Measurements from ENCODE around the gene UGGT1.
A peak's percentile ranks its signal among the peaks of the same experiment; 100 is the strongest.

The UGGT1 gene

DNA sequence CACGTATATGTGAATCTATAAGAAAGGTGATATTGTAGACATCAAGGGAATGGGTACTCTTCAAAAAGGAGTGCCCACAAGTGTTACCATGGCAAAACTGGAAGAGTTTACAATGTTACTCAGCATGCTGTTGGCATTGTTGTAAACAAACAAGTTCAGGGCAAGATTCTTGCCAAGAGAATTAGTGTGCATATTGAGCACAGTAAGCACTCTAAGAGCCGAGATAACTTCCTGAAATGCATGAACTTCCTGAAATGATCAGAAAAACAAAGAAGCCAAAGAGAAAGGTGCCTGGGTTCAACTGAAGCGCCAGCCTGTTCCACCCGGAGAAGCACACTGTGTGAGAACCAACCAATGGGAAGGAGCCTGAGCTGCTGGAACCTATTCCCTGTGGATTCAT, 126.7 kb downstream of the UGGT1 start:
- no peak for DNase-seq (ENCODE audit: low read depth)

DNA sequence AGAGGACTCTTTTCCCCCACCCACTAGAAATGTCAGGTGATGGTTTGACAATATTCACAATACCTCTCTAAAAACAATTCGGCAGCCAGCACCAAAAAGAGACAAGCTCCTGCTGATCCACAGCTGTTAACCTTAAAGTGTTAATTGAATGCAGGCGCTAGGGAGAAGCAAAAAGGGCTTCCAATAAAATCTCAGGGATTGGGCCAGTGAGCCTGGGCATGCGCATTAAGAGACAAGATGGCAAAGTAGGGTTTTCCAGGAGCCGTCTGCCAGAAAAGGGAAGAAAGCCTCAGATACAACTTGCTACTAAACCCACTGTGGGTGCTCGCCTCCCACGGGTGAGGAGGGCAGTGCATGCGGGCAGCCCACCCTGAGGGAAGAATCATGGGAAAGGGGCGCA, 128.9 kb downstream of the UGGT1 start:
- no peak for DNase-seq (ENCODE audit: low read depth)

DNA sequence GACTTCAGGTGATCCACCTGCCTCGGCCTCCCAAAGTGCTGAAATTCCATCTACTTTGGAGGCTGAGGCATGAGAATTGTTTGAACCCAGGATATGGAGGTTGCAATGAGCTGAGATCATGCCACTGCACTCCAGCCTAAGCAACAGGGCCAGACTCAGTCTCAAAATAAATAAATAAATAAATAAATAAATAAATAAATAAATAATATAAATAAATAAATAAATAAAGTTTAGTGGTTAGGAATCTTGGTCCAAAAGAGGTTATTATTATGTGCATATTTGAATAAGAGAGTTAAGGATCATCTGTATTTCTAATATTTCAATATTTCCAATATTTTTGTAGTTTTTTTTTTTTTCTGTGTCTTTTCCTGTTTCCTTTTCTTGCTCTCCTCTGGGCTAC, 136.9 kb downstream of the UGGT1 start:
- DNase-seq (ENCODE audit: low read depth) = no peak

DNA sequence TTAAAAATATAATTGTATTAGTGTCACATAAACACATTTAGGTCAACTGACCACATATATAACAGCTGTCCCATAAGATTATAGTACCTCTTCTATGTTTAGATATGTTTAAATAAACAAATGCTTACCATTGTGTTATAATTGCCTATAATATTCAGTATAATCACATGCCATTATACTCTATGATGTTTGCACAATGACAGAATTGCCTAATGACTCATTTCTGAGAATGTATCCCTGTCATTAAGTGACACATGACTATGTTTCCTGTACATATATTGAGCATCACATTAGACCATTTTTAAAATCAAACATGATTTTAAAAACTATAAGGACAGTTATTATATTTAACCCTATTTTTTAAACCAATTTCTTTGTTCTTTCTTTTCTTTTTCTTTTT, 137.9 kb downstream of the UGGT1 start:
- DNase-seq (ENCODE audit: low read depth) = no peak

DNA sequence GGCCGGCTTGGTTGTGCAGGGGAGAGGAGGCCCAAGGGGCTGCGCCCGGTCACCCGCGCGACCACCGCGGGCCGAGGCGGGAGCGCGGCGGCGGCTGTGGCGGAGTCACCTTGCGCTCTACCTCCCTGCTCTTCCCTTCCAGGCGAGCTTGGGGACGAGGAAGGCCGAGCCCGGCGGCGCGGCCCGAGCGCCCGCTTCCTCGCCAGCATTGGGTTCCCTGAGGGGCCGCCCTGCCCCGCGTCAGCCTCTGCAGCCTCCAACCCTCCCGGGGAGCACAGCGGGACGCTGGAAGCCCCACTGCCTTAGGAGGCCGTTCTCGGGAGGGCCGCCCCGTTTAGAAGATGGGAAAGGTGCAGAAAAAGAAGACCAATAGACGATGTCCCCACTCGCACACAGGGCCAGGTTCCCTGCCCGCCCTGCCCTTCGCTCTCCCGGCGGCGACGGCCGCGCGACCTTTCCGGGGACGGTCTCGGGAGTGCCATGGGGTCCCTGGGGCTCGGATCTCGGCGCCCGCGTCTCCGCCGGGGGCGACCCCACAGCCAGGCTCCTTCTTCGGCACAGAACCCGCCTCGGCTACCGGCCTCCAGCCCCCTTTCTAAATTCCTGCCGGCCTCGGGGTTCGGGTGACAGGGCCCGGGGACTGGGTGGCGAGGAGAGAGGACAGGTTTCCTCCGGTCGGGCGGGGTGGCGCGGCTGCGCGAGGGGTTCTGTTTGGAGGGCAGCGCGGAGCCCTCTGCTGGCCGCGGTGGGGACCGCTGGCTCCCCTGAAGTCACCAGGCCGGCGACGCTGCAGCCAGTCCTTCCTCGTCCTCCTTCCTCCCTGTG, 142.2 kb downstream of the UGGT1 start:
- peak; percentile 73 for DNase-seq (ENCODE audit: low read depth)

DNA sequence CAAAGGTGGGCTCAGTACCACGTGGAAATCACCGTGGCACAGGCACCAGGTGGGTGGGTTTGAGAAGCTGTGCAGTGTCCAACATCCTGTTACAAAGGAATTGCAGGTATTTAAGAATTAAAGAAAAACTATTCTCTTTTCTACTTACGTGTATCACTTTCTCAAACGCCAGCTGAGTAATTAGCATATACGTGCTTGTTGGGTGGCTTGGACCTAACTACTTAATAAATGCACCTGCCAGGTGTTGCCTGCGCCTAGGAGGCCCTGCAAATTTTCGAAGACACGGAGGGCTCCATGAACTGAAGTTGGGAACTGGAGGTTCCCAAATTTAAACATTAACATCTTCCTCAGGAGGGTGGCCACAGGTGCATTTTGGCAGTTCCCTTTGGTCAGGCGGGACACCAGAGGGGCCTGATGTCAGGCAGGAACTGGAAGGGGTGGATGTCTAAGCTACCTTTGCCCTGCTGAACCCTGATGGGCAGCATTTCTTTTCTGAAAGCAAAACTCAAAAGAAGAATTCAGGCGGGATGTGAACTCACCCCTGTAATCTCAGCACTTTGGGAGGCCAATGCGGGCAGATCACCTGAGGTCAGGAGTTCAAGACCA, 142.9 kb downstream of the UGGT1 start:
- no peak for DNase-seq (ENCODE audit: low read depth)

DNA sequence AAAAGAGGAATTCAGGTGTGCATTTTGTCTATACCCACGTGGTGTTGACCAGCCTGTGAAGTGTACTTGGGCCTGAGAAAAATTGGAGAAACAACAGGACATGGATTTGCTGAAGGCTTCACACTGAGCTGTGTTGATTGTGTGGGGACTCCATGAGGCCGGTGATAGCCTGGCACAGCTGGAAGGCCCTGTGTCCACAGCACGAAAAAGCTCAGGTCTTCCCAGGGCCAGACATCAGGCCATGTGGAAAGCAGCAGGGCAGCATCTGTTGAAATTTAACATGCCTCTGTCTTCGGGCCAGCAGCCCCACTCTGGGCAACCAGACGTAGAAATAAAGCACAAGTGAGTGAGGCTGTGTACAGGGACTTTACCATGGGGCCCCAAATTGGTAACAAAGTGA, 143.6 kb downstream of the UGGT1 start:
- no peak for DNase-seq (ENCODE audit: low read depth)

DNA sequence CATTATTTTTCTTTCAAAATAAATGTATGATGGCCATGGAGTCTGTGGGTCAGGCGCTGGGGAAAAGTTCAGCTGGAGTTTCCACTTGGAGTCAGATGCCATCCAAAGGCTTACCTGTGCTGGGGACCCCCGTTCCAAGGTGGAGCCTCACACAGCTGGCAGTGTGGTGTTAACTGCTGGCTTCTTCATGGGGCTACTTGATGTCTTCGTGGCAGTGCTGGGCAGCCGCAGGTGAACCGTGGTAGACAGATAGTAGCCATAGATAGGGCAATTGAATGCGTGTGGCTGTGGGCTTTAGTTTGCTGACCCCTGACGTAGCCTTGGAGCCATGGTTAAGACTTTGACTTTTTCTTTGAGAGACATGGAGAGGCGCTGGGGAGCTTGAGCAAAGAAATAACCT, 144.6 kb downstream of the UGGT1 start:
- no peak for DNase-seq (ENCODE audit: low read depth)

DNA sequence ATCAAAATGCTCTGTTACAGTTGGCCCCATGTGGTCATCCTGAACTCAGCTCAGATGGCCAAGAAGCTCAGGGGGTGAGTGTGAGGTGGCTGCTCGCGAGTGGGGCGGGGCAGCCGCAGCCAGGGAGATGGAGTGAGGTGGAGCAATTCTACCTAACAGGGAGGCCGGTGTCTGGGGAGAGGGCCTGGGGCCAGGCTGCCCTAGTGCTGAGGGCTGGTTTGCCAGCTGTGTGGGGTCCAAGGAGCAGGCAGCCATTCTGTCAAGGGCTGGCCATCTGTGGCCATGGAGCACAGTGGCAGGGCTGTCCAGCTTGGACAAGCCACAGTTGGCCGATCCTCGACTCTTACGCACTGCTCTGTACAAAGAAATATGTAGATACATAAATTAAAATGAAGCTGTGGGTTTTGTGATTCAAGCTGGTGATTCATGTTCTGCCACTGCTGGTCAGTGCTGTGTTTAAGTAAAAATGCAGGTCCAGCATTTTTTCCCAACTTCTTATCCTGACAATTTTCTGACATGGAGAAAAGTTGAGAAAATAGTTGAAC, 145.6 kb downstream of the UGGT1 start:
- DNase-seq (ENCODE audit: low read depth) = no peak

DNA sequence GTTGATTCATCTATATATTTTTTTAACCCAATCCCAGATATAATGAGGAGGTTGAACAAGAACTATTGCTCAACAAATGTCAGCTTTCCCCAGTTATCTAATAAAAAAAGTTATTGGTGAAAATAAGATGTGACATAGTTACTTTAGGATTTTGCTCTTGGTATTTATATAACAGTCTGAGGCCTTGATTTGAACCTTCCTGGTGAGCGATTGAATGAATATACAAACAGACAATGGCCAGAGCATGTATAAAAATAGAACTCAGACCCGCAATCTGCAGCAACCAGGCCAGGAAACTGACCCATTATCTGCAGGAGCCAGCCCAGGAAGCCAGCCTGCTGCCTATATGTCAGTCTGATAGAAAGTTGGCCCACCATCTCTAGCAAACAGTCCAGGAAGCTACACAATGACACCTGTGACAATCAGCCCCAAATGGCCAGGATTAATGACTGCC, 146.1 kb downstream of the UGGT1 start:
- no peak for DNase-seq (ENCODE audit: low read depth)

DNA sequence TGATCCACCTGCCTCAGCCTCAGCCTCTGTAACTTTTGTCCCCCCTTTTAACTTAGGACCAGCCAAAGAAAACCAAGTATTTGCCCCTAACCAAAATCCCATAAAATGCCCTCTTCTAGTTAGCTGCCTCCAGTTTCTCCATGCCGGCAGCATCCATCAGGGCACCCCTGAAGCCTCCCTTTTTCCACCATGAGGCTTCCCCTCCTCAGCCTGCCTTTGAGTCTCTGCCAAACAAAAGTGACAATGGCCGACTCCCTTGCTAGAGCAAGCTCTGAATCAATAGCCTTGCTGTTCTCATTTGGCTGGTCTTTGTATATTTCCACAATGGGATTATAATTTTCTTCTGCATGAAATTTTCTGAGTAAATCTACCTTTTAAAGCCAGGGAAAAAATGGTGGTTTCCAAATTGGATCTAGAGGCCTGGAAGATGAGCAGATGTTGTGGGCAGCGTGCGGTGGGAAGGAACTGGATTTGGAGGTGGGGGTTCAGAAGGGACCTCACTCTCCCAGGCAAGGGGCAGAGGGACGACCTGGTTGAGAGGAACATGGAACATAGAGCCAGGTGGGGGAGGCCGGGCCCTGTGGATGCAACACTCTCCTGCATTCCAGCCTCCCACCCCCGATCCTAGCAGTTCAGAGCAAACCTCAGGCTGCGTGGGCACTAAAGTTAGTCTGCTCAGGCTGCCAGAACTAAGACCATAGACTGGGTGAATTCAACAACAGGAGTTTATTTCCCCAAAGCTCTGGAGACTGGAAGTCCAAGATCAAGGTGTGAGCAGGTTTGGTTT, 147.1 kb downstream of the UGGT1 start:
- DNase-seq (ENCODE audit: low read depth) = no peak

DNA sequence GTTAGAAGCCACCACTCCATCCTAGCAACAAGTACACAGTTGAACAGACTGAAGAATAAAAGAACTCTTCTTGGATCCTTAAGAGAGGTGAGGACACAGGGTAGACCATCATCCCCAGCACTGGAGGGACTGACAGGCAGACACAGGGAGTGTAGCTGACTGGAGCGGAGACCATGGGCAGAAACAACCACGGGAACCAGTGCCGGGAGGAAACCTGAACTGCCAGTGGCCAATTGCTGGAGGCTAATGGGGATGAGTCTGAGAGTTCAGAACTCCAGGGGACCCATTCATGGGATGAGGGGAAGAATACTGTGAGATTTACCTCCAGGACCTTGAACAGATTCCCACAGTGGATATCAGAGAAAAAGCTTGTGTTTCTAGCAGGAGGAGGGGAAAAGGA, 150.9 kb downstream of the UGGT1 start:
- no peak for DNase-seq (ENCODE audit: low read depth)

Measured in activated T-helper 9 cell treated with anti-CD3 and anti-CD28 coated beads, Interleukin-2, amount 50 U/mL, for 16 hours (primary cell).